WI38 (cell line): ENCODE results near the gene C1orf56.
A peak's percentile ranks its signal among the peaks of the same experiment; 100 is the strongest.

ENCODE experiments used
- H3K4me3 ChIP-seq: 2 replicates; pipeline ENCODE4 v1.5.1; 2011; ENCODE audit warnings: low read depth, mild to moderate bottlenecking, control low read depth, low read length
- CTCF ChIP-seq: IDR thresholded peaks from 2 replicates; pipeline ENCODE4 v1.5.1; 2012; ENCODE audit warnings: low read depth, mild to moderate bottlenecking, control low read depth, low read length

Gene C1orf56

GRCh38 chr1:151060657-151061421, 13.3 kb downstream of the C1orf56 start:
- TF ChIP-seq CTCF = no peak
- H3K4me3 ChIP-seq = peak overlapping the region; percentile 71

- H3K4me3 ChIP-seq = peak overlapping the region; percentile 71
- no peak for TF ChIP-seq CTCF
These were observed 14.2 kb downstream of the C1orf56 start for GRCh38 chr1:151061704-151062103.

- H3K4me3 ChIP-seq = no peak overlapping the region
- no peak for TF ChIP-seq CTCF
These were observed 15.3 kb downstream of the C1orf56 start for GRCh38 chr1:151062741-151063371.

- H3K4me3 ChIP-seq = no peak overlapping the region
- no peak for TF ChIP-seq CTCF
These were observed 17.6 kb downstream of the C1orf56 start for GRCh38 chr1:151065089-151065645.

- H3K4me3 ChIP-seq = no peak overlapping the region
- no peak for TF ChIP-seq CTCF
These were observed 19.6 kb downstream of the C1orf56 start for GRCh38 chr1:151067185-151067584.

- H3K4me3 ChIP-seq = no peak overlapping the region
- TF ChIP-seq CTCF = no peak
These were observed 21.5 kb downstream of the C1orf56 start for GRCh38 chr1:151069103-151069486.
